GM13976 (cell line): ENCODE measurements around the gene CTIF.

Source experiments
- DNase-seq: peaks from one replicate; pipeline ENCODE4 v3.0.0; 2012; ENCODE audit warnings: low spot score
- in situ Hi-C: fragments of 300-500 bp; cut with MboI; formaldehyde crosslinking; loops from one replicate; pipeline ENCODE4 v1.12.0; 2022; ENCODE audit warnings: low sequenced_read_pairs, mixed read lengths, inconsistent platforms; ENCODE audit not compliant: unreplicated experiment
- TF ChIP-seq, protein P1 (sequence below): IDR thresholded peaks from 2 replicates; pipeline ENCODE4 v1.5.1; 2012; ENCODE audit warnings: borderline replicate concordance, mild to moderate bottlenecking; ENCODE audit not compliant: insufficient read depth; ENCODE audit errors: extremely low read depth, missing control alignments, control extremely low read depth

Gene CTIF

DNA sequence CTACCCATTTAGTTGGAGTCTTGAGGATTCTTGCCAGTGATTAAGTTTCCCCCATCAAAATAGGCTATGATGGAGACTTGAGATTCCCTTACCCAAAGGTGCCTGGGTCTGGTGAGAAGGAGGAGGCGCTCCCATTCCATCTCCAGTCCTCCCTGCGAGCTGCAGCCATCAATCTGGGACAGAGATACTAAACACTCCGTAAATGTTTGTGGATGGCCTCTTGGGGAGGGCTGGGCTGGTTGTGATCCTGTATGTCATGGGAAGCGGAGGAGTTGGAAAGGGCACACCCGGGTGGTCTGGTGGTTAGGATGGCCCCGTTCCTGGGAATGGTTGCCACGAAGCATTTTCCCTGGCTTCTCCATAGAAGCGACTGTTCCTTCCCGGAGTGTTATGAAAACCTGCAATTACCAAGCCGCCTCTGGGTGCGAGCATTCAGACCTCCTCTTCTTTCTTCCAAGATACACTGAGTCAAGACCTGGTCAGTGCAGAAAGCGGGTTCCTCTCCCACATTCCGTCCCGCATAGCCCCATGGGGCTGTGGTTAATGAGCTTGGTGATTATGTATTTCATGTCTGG lies 196.9 kb downstream of the CTIF start:
- in situ Hi-C loops = no loop called here
- DNase-seq = no peak
- TF ChIP-seq, protein P1, sequence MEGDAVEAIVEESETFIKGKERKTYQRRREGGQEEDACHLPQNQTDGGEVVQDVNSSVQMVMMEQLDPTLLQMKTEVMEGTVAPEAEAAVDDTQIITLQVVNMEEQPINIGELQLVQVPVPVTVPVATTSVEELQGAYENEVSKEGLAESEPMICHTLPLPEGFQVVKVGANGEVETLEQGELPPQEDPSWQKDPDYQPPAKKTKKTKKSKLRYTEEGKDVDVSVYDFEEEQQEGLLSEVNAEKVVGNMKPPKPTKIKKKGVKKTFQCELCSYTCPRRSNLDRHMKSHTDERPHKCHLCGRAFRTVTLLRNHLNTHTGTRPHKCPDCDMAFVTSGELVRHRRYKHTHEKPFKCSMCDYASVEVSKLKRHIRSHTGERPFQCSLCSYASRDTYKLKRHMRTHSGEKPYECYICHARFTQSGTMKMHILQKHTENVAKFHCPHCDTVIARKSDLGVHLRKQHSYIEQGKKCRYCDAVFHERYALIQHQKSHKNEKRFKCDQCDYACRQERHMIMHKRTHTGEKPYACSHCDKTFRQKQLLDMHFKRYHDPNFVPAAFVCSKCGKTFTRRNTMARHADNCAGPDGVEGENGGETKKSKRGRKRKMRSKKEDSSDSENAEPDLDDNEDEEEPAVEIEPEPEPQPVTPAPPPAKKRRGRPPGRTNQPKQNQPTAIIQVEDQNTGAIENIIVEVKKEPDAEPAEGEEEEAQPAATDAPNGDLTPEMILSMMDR = no peak

- in situ Hi-C loops = no loop called here
- DNase-seq = no peak
- TF ChIP-seq, protein P1 = no peak
These were observed 197.8 kb downstream of the CTIF start for GRCh38 chr18:48736321-48737260.

DNA sequence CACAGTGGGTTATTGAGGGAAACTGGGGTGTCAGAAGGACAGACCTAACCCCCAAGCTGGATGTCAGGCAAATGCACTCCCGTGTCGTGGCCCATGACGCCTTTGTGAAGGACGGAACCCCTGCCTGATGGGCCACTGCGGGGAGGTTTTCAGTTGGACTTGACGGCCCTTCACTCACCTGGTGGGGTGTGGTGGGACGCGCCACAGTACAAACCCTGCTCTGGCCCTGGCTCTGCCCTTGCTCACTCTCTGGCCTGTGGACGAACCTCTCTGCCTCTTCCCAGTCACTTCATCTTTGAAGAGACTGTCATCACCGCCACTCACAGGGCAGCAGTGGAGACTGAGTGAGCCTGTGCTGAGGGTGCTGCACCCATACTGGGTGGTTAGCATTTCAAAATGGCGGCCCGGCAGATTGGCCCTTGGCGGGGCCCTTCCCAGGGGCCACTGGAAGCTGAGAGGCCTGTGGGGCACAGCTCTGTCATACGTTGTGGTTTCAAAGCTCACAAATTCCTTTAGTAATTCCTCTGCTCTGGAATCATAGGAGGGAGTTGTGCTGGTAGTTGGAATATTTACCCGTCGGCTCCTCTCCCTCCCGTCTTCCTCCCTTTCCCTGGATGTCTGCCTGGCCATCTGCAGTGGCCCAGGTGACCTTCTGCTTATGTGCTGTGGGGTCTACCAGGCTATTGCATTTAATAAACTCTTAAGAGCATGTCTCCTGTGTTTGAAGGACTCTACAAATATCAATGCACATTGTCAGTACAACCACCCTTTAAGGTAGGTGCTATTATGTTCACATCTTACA lies 200.6 kb downstream of the CTIF start:
- no peak for DNase-seq
- in situ Hi-C loops = no loop called here
- TF ChIP-seq, protein P1 = no peak

- DNase-seq = no peak
- in situ Hi-C loops = no loop called here
- TF ChIP-seq, protein P1 = no peak
These were observed 201.2 kb downstream of the CTIF start for GRCh38 chr18:48740068-48740440.

- TF ChIP-seq, protein P1 = no peak
- DNase-seq = no peak
- in situ Hi-C loops = no loop called here
These were observed 202.1 kb downstream of the CTIF start for GRCh38 chr18:48740851-48741485.

GRCh38 chr18:48741866-48742265 lies 203.0 kb downstream of the CTIF start:
- in situ Hi-C loops = no loop called here
- DNase-seq = no peak
- TF ChIP-seq, protein P1 = no peak
